A549 (cell line): ENCODE measurements around the gene C11orf68. TPM values are rescaled to one million over a fixed set of nuclear protein-coding genes. Genes with fewer than 3 reads are reported as not detected.

Experiments
- ATAC-seq, 2 experiments: fragments of 200-7000 bp in 1 of 2; fragments of >200 bp in 1 of 2; cut with Nextera tagmentation in 1 of 2; cut with Tn5 transposase in 1 of 2; 3 replicates each; pipeline versions ENCODE4 v1.8.0 to v1.9.1; 2018 to 2020; ENCODE audit warnings: mild to moderate bottlenecking in 1 of 2, moderate library complexity in 1 of 2
- CTCF ChIA-PET: fragments of 300-600 bp; sonication (Branson Sonifier 250); formaldehyde crosslinking; extraction: SDS; loops from one replicate; lab custom pipeline; 2021; ENCODE audit warnings: antibody characterized with exemption, inconsistent platforms; lab: Yijun Ruan, JAX
- POLR2A ChIA-PET: fragments of 350-600 bp; formaldehyde crosslinking; extraction: SDS; loops from one replicate; lab custom pipeline; 2021; ENCODE audit warnings: antibody characterized with exemption, inconsistent platforms; lab: Yijun Ruan, JAX
- DNase-seq, 2 experiments: peaks; one replicate each; pipeline versions ENCODE4 v3.0.0 to v3.0.0-alpha.2; 2011 to 2016; ENCODE audit warnings: low read depth in 1 of 2, low spot score in 1 of 2
- FAIRE-seq: peaks from 2 replicates; lab custom pipeline; 2011; peaks lifted over from hg19 to GRCh38; lab: Jason Lieb, UNC
- H3K27ac ChIP-seq, 2 experiments: fragments of >200 bp; sonication (Bioruptor Twin); formaldehyde crosslinking; 3 replicates each; pipeline ENCODE4 v1.5.1; 2016 to 2017
- H3K4me1 ChIP-seq: fragments of >200 bp; sonication (Bioruptor Twin); formaldehyde crosslinking; 3 replicates; pipeline ENCODE4 v1.6.1; 2016
- H3K4me2 ChIP-seq: fragments of >200 bp; sonication (Bioruptor Twin); formaldehyde crosslinking; 3 replicates; pipeline ENCODE4 v1.6.1; 2016
- H3K4me3 ChIP-seq: fragments of >200 bp; sonication (Bioruptor Twin); formaldehyde crosslinking; 3 replicates; pipeline ENCODE4 v1.5.1; 2016
- H3K9me3 ChIP-seq: fragments of >200 bp; sonication (Bioruptor Twin); formaldehyde crosslinking; 3 replicates; pipeline ENCODE4 v1.6.1; 2016
- ATOH8 ChIP-seq: fragments of 250-450 bp; sonication (Bioruptor Pico); IDR thresholded peaks from 2 replicates; pipeline ENCODE4 v1.5.0; 2020; ENCODE audit warnings: low read depth, mild to moderate bottlenecking, moderate library complexity
- BHLHE40 ChIP-seq: IDR thresholded peaks from 2 replicates; pipeline ENCODE4 v1.6.1; 2012; ENCODE audit warnings: low read depth, low read length, inconsistent platforms
- CBX2 ChIP-seq: fragments of 200-600 bp; sonication (generic); IDR thresholded peaks from 2 replicates; pipeline ENCODE4 v1.6.1; 2016; ENCODE audit warnings: low read depth, mild to moderate bottlenecking, borderline replicate concordance
- CHD2 ChIP-seq: fragments of 150-350 bp; IDR thresholded peaks from 2 replicates; pipeline ENCODE4 v1.6.1; 2014; ENCODE audit warnings: low read length; ENCODE audit not compliant: partially characterized antibody
- CHD4 ChIP-seq: fragments of 200-600 bp; sonication (generic); IDR thresholded peaks from 2 replicates; pipeline ENCODE4 v1.6.1; 2016; ENCODE audit warnings: antibody characterized with exemption, mild to moderate bottlenecking, borderline replicate concordance
- EHMT2 ChIP-seq: fragments of 200-600 bp; sonication (generic); IDR thresholded peaks from 2 replicates; pipeline ENCODE4 v1.6.1; 2016; ENCODE audit warnings: antibody characterized with exemption, low read depth, mild to moderate bottlenecking, moderate library complexity
- ESRRA ChIP-seq: fragments of 150-350 bp; IDR thresholded peaks from 2 replicates; pipeline ENCODE4 v1.6.1; 2014; ENCODE audit warnings: mild to moderate bottlenecking, low read length, borderline replicate concordance
- FOSB ChIP-seq: fragments of 250-450 bp; sonication (Bioruptor Pico); IDR thresholded peaks from 2 replicates; pipeline ENCODE4 v1.5.0; 2020; ENCODE audit warnings: mild to moderate bottlenecking, moderate library complexity
- FOSL2 ChIP-seq, 2 experiments: fragments of 450-650 bp in 1 of 2; fragments of >200 bp in 1 of 2; sonication (Bioruptor Twin) in 1 of 2; formaldehyde crosslinking; IDR thresholded peaks; 2 replicates each; pipeline versions ENCODE4 v1.5.0 to v1.6.1; 2016 to 2020; ENCODE audit warnings: mild to moderate bottlenecking in 1 of 2, moderate library complexity in 1 of 2
- GATA3 ChIP-seq: IDR thresholded peaks from 2 replicates; pipeline ENCODE4 v1.6.1; 2012; ENCODE audit warnings: borderline replicate concordance
- HEYL ChIP-seq: fragments of 250-450 bp; sonication (Bioruptor Pico); IDR thresholded peaks from 2 replicates; pipeline ENCODE4 v1.8.0; 2021; ENCODE audit warnings: mild to moderate bottlenecking, moderate library complexity
- HOXA7 ChIP-seq: fragments of 250-450 bp; sonication (Bioruptor Pico); IDR thresholded peaks from 2 replicates; pipeline ENCODE4 v1.5.0; 2020; ENCODE audit warnings: mild to moderate bottlenecking, moderate library complexity
- KDM1A ChIP-seq: fragments of 200-600 bp; sonication (generic); IDR thresholded peaks from 2 replicates; pipeline ENCODE4 v1.6.1; 2016; ENCODE audit warnings: low read depth, mild to moderate bottlenecking
- KDM5A ChIP-seq: fragments of 200-600 bp; sonication (generic); IDR thresholded peaks from 2 replicates; pipeline ENCODE4 v1.6.1; 2016; ENCODE audit warnings: antibody characterized with exemption, mild to moderate bottlenecking
- MAFK ChIP-seq: fragments of 450-650 bp; IDR thresholded peaks from 2 replicates; pipeline ENCODE4 v1.6.1; 2014; ENCODE audit not compliant: partially characterized antibody
- MAZ ChIP-seq: fragments of 150-350 bp; IDR thresholded peaks from 2 replicates; pipeline ENCODE4 v1.6.1; 2014; ENCODE audit warnings: antibody characterized with exemption, low read depth, low read length, borderline replicate concordance
- MYC ChIP-seq: IDR thresholded peaks from 2 replicates; pipeline ENCODE4 v1.6.1; 2012; ENCODE audit warnings: mild to moderate bottlenecking, inconsistent platforms, low read length, improper control_type of control experiment, borderline replicate concordance
- NFE2L2 ChIP-seq: fragments of 150-350 bp; conservative IDR thresholded peaks from 2 replicates; pipeline ENCODE4 v1.6.1; 2014; ENCODE audit warnings: low read length
- NPAS2 ChIP-seq: fragments of 250-450 bp; sonication (Bioruptor Pico); IDR thresholded peaks from 2 replicates; pipeline ENCODE4 v1.8.0; 2022; ENCODE audit warnings: mild to moderate bottlenecking, moderate library complexity, borderline replicate concordance
- NR3C1 ChIP-seq: fragments of >200 bp; sonication (Bioruptor Twin); formaldehyde crosslinking; IDR thresholded peaks from 3 replicates; pipeline ENCODE4 v1.6.1; 2017
- PHF8 ChIP-seq: fragments of 200-600 bp; sonication (generic); IDR thresholded peaks from 2 replicates; pipeline ENCODE4 v1.6.1; 2016; ENCODE audit warnings: low read depth, mild to moderate bottlenecking, antibody characterized with exemption, moderate library complexity, borderline replicate concordance
- POLR2A ChIP-seq: IDR thresholded peaks from 2 replicates; pipeline ENCODE4 v1.6.1; 2012; ENCODE audit warnings: mild to moderate bottlenecking, low read length
- RARB ChIP-seq: fragments of 250-450 bp; sonication (Bioruptor Pico); IDR thresholded peaks from 2 replicates; pipeline ENCODE4 v1.8.0; 2021; ENCODE audit warnings: mild to moderate bottlenecking, moderate library complexity
- RNF2 ChIP-seq: fragments of 200-600 bp; sonication (generic); IDR thresholded peaks from 2 replicates; pipeline ENCODE4 v1.6.1; 2016; ENCODE audit warnings: low read depth, mild to moderate bottlenecking, antibody characterized with exemption, moderate library complexity, borderline replicate concordance
- SMC3 ChIP-seq: fragments of >200 bp; sonication (Bioruptor Twin); formaldehyde crosslinking; IDR thresholded peaks from 3 replicates; pipeline ENCODE4 v1.6.1; 2018; ENCODE audit warnings: inconsistent platforms
- TFCP2L1 ChIP-seq: fragments of 250-450 bp; sonication (Bioruptor Pico); IDR thresholded peaks from 2 replicates; pipeline ENCODE4 v1.5.0; 2021; ENCODE audit warnings: mild to moderate bottlenecking
- ZC3H11A ChIP-seq: fragments of 450-650 bp; IDR thresholded peaks from 2 replicates; pipeline ENCODE4 v1.6.1; 2014; ENCODE audit warnings: antibody characterized with exemption, mild to moderate bottlenecking
- ZFP36 ChIP-seq: fragments of 450-650 bp; IDR thresholded peaks from 2 replicates; pipeline ENCODE4 v1.6.1; 2014; ENCODE audit warnings: borderline replicate concordance; ENCODE audit not compliant: partially characterized antibody
- ZSCAN20 ChIP-seq: fragments of 250-450 bp; sonication (Bioruptor Pico); IDR thresholded peaks from 2 replicates; pipeline ENCODE4 v1.8.0; 2022; ENCODE audit warnings: mild to moderate bottlenecking, moderate library complexity
- WGBS: methylation state at CpG from one replicate; pipeline ENCODE4 v1.1.6; 2017; ENCODE audit errors: missing lambda C conversion rate; 5-methylcytosine and 5-hydroxymethylcytosine counted together
- polyA plus RNA-seq, 4 experiments: library from polyadenylated mRNA; depleted of rRNA in 3 of 4; stranded (reverse); fragments of >200 nt; fragmentation: RNase III in 1 of 4; extraction: RNeasy Plus Mini Kit Qiagen cat#74134 plus additional on column Dnase treatment in 1 of 4; gene quantifications; 2 replicates in 3 of 4; 3 replicates in 1 of 4; pipeline ENCODE4 v1.2.3, GENCODE V29; 2011 to 2017
- TF ChIP-seq, protein P1 (sequence below): fragments of >200 bp; sonication (Bioruptor Twin); formaldehyde crosslinking; IDR thresholded peaks from 3 replicates; pipeline ENCODE4 v1.6.1; 2016
- TF ChIP-seq, protein P2 (sequence below): fragments of 450-650 bp; IDR thresholded peaks from 2 replicates; pipeline ENCODE4 v1.6.1; 2014; ENCODE audit warnings: antibody characterized with exemption

C11orf68 gene
- polyA plus RNA-seq, 2 of the 4 experiments (the other 2 are of a cell fraction) = 10.6 to 17.0 TPM

DNA sequence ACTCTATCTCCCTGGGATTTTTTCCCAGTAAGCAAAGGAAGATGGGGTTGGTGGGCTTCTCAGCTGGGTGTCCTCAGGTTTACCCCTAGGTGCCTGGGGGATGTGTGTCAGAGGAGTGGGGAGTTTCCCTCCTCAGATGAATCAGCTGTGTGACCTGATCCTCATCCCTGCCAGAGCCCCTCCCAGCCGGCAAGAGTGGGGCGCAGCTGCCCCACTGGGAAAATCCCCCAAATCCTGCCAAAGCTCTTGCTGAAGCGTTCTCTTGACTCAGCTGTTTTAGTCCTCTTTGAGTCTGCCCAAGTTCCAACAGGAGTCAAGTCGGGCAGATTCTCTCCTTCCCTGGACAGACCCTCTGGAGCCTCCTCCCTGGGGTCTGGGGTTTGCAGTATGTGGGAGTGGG is 6.0 kb downstream of the C11orf68 start:
- POLR2A ChIA-PET = interaction anchor here (2.0 kb wide), 2 partner anchors 13 to 23 kb away, joined by 12 to 13 read pairs; partner anchors contain the start of genes CCDC85B, FIBP and FOSL1
- ATAC-seq (no peak), DNase-seq (peak; percentile 55 to 62), FAIRE-seq (no peak)
- H3K4me3 ChIP-seq = no peak overlapping the region
- WGBS = 17% methylated on average over 4 of the region's 4 CpGs
- CTCF ChIA-PET = interaction anchor here (0.6 to 31.6 kb wide), 6 partner anchors 9 to 110 kb away, joined by 3 to 618 read pairs (median 5); partner anchors contain the start of genes CCDC85B, FIBP and FOSL1
- no peak for TF ChIP-seq CHD2
- no peak for TF ChIP-seq NPAS2
- no peak for TF ChIP-seq POLR2A
- TF ChIP-seq RNF2 = no peak
- TF ChIP-seq ZC3H11A = no peak
- TF ChIP-seq, protein P1, sequence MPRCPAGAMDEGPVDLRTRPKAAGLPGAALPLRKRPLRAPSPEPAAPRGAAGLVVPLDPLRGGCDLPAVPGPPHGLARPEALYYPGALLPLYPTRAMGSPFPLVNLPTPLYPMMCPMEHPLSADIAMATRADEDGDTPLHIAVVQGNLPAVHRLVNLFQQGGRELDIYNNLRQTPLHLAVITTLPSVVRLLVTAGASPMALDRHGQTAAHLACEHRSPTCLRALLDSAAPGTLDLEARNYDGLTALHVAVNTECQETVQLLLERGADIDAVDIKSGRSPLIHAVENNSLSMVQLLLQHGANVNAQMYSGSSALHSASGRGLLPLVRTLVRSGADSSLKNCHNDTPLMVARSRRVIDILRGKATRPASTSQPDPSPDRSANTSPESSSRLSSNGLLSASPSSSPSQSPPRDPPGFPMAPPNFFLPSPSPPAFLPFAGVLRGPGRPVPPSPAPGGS = no peak
- peak; percentile 42; the same call in 1 of the 2 replicates for TF ChIP-seq GATA3
- no peak for TF ChIP-seq KDM5A
- TF ChIP-seq HOXA7 (CRISPR knock-in tag) = no peak
- TF ChIP-seq EHMT2 = no peak
- TF ChIP-seq FOSL2 (IDR thresholded peaks at IDR 0.05) = no peak
- peak; percentile 48 for TF ChIP-seq FOSL2 (CRISPR knock-in tag; IDR thresholded peaks at IDR 0.05)
- no peak for TF ChIP-seq TFCP2L1
- no peak for TF ChIP-seq PHF8
- no peak for TF ChIP-seq MYC
- TF ChIP-seq ATOH8 (CRISPR knock-in tag) = peak; percentile 1; the same call in 1 of the 2 replicates
- peak; percentile 91 for TF ChIP-seq MAFK
- TF ChIP-seq KDM1A = no peak
- TF ChIP-seq, protein P2, sequence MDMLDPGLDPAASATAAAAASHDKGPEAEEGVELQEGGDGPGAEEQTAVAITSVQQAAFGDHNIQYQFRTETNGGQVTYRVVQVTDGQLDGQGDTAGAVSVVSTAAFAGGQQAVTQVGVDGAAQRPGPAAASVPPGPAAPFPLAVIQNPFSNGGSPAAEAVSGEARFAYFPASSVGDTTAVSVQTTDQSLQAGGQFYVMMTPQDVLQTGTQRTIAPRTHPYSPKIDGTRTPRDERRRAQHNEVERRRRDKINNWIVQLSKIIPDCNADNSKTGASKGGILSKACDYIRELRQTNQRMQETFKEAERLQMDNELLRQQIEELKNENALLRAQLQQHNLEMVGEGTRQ = no peak
- no peak for TF ChIP-seq ZFP36
- TF ChIP-seq NFE2L2 = no peak
- no peak for TF ChIP-seq ESRRA
- no peak for TF ChIP-seq HEYL (CRISPR knock-in tag)
- no peak for TF ChIP-seq CBX2
- no peak for TF ChIP-seq ZSCAN20 (CRISPR knock-in tag)
- no peak for TF ChIP-seq MAZ
- TF ChIP-seq NR3C1 = no peak
- TF ChIP-seq SMC3 = no peak
- TF ChIP-seq FOSB (CRISPR knock-in tag) = no peak
- TF ChIP-seq BHLHE40 = no peak
- no peak for TF ChIP-seq RARB (CRISPR knock-in tag)
- TF ChIP-seq CHD4 = no peak
- peaks cover 70% of the 10 kb centered on the region for H3K4me1 ChIP-seq
- H3K27ac ChIP-seq = peak overlapping the region; percentile 51 to 100
- peak overlapping the region; percentile 65 for H3K4me2 ChIP-seq
- H3K9me3 ChIP-seq = no peaks in the 10 kb centered on the region
